HUES6 (cell line): ENCODE results near the gene SLC17A5.
A peak's percentile ranks its signal among the peaks of the same experiment; 100 is the strongest.
"Not testable (repeated sequence)": the region's sequence is repeated elsewhere in the genome, so short reads cannot be mapped to it uniquely, and the experiment has no call there.

Experiments used
- H3K27ac ChIP-seq: 2 replicates; pipeline ENCODE4 v1.7.0; 2013; ENCODE audit warnings: low read depth, mild to moderate bottlenecking, low read length, inconsistent platforms
- H3K27me3 ChIP-seq: 2 replicates; pipeline ENCODE4 v1.6.1; 2013; ENCODE audit warnings: low read length; ENCODE audit not compliant: control insufficient read depth, insufficient read depth
- H3K36me3 ChIP-seq: 2 replicates; pipeline ENCODE4 v1.6.1; 2013; ENCODE audit warnings: low read length; ENCODE audit not compliant: control insufficient read depth, insufficient read depth
- H3K4me1 ChIP-seq: 2 replicates; pipeline ENCODE4 v1.6.1; 2013; ENCODE audit warnings: low read length; ENCODE audit not compliant: control insufficient read depth, insufficient read depth
- H3K4me3 ChIP-seq: 2 replicates; pipeline ENCODE4 v1.5.1; 2013; ENCODE audit warnings: low read depth, low read length
- H3K9ac ChIP-seq: one replicate; pipeline ENCODE4 v1.6.1; 2013; ENCODE audit warnings: mild to moderate bottlenecking, low read length
- H3K9me3 ChIP-seq: 2 replicates; pipeline ENCODE4 v1.6.1; 2013; ENCODE audit warnings: low read depth, low read length; ENCODE audit not compliant: control insufficient read depth, insufficient read depth

Gene SLC17A5

GRCh38 chr6:73564578-73565345, 89.0 kb downstream of the SLC17A5 start:
- Histone ChIP-seq H3K27ac (peak overlapping the region; percentile 92; the same call in 1 of the 2 replicates), H3K9ac (no peak overlapping the region), H3K27me3 (no peaks in the 10 kb centered on the region), H3K9me3 (no peaks in the 10 kb centered on the region), H3K4me3 (no peak overlapping the region), H3K4me1 (peaks cover 31% of the 10 kb centered on the region), H3K36me3 (no peaks in the 10 kb centered on the region)

GRCh38 chr6:73562558-73562957, 91.2 kb downstream of the SLC17A5 start:
- Histone ChIP-seq H3K4me3 (no peak overlapping the region), H3K27ac (no peak overlapping the region), H3K9ac (no peak overlapping the region), H3K36me3 (no peaks in the 10 kb centered on the region), H3K4me1 (peaks cover 43% of the 10 kb centered on the region), H3K27me3 (no peaks in the 10 kb centered on the region), H3K9me3 (no peaks in the 10 kb centered on the region)

- H3K27ac ChIP-seq: no peak overlapping the region; the same call in 1 of the 2 replicates
- no peak overlapping the region for H3K4me3 ChIP-seq
Observed at GRCh38 chr6:73560853-73561407, 92.9 kb downstream of the SLC17A5 start.

GRCh38 chr6:73560182-73560732, 93.5 kb downstream of the SLC17A5 start:
- no peaks in the 10 kb centered on the region for H3K36me3 ChIP-seq
- no peak overlapping the region for H3K9ac ChIP-seq
- no peaks in the 10 kb centered on the region for H3K27me3 ChIP-seq
- H3K27ac ChIP-seq: no peak overlapping the region; the same call in 1 of the 2 replicates
- peaks cover 23% of the 10 kb centered on the region for H3K4me1 ChIP-seq
- H3K9me3 ChIP-seq: no peaks in the 10 kb centered on the region
- no peak overlapping the region for H3K4me3 ChIP-seq

More at GRCh38 chr6:73560853-73561407, 92.9 kb downstream of the SLC17A5 start:
- H3K36me3 ChIP-seq: no peaks in the 10 kb centered on the region
- no peak overlapping the region for H3K9ac ChIP-seq
- H3K4me1 ChIP-seq: peaks cover 29% of the 10 kb centered on the region
- H3K9me3 ChIP-seq: no peaks in the 10 kb centered on the region
- H3K27me3 ChIP-seq: no peaks in the 10 kb centered on the region

- not testable (repeated sequence) for H3K9ac ChIP-seq, H3K27me3 ChIP-seq, H3K9me3 ChIP-seq, H3K4me3 ChIP-seq, H3K27ac ChIP-seq, H3K36me3 ChIP-seq
- peaks cover 21% of the 10 kb centered on the region for H3K4me1 ChIP-seq
Observed at GRCh38 chr6:73559399-73559794, 94.4 kb downstream of the SLC17A5 start.

GRCh38 chr6:73558624-73559398, 95.0 kb downstream of the SLC17A5 start:
- peaks cover 21% of the 10 kb centered on the region for H3K4me1 ChIP-seq
- no peaks in the 10 kb centered on the region for H3K27me3 ChIP-seq
- H3K9me3 ChIP-seq: no peaks in the 10 kb centered on the region
- H3K27ac ChIP-seq: no peak overlapping the region
- no peaks in the 10 kb centered on the region for H3K36me3 ChIP-seq
- no peak overlapping the region for H3K9ac ChIP-seq
- no peak overlapping the region for H3K4me3 ChIP-seq

- Histone ChIP-seq H3K9ac (no peak overlapping the region), H3K4me3 (no peak overlapping the region), H3K36me3 (no peaks in the 10 kb centered on the region), H3K27ac (no peak overlapping the region), H3K4me1 (peaks cover 21% of the 10 kb centered on the region), H3K9me3 (no peaks in the 10 kb centered on the region), H3K27me3 (no peaks in the 10 kb centered on the region)
Observed at GRCh38 chr6:73556836-73557235, 97.0 kb downstream of the SLC17A5 start.

GRCh38 chr6:73555380-73555949, 98.3 kb downstream of the SLC17A5 start:
- not testable (repeated sequence) for H3K27ac ChIP-seq, H3K36me3 ChIP-seq, H3K9ac ChIP-seq, H3K9me3 ChIP-seq, H3K4me3 ChIP-seq, H3K27me3 ChIP-seq
- peaks cover 17% of the 10 kb centered on the region for H3K4me1 ChIP-seq

- not testable (repeated sequence) for H3K9me3 ChIP-seq, H3K4me3 ChIP-seq, H3K27ac ChIP-seq, H3K27me3 ChIP-seq, H3K4me1 ChIP-seq, H3K36me3 ChIP-seq, H3K9ac ChIP-seq
Observed at GRCh38 chr6:73551115-73551514, 102.7 kb downstream of the SLC17A5 start.

GRCh38 chr6:73548458-73549446, 105.0 kb downstream of the SLC17A5 start:
- no peak overlapping the region for H3K9ac ChIP-seq
- no peaks in the 10 kb centered on the region; the same call in 1 of the 2 replicates for H3K4me1 ChIP-seq
- no peaks in the 10 kb centered on the region for H3K27me3 ChIP-seq
- no peaks in the 10 kb centered on the region for H3K9me3 ChIP-seq
- no peaks in the 10 kb centered on the region for H3K36me3 ChIP-seq
- H3K4me3 ChIP-seq: no peak overlapping the region
- no peak overlapping the region for H3K27ac ChIP-seq
